Naive thymus-derived CD4-positive, alpha-beta T cell (primary cell): Measurements from ENCODE around the gene RNF40. TPM values are rescaled to one million over a fixed set of nuclear protein-coding genes. Genes with fewer than 3 reads are reported as not detected.

ENCODE experiments used
- ATAC-seq: fragments of 150-1000 bp; cut with Tn5 transposase; 2 replicates; pipeline ENCODE4 v1.10.0; 2021; ENCODE audit warnings: mild to moderate bottlenecking, moderate library complexity
- CTCF ChIA-PET: fragments of 350-600 bp; sonication (Branson Sonifier 250); formaldehyde crosslinking; loops from one replicate; lab custom pipeline; 2021; ENCODE audit warnings: antibody characterized with exemption; lab: Charles Lee
- POLR2A ChIA-PET: fragments of 350-600 bp; sonication (Branson Sonifier 250); formaldehyde crosslinking; loops from one replicate; lab custom pipeline; 2021; ENCODE audit warnings: antibody characterized with exemption, inconsistent platforms; lab: Charles Lee
- DNase-seq, 9 donors: peaks; one replicate each; pipeline versions ENCODE4 v3.0.0 to v3.0.0-alpha.2; 2020 to 2022; ENCODE audit warnings: mixed read lengths in 1 of 9
- H3K27ac ChIP-seq: one replicate; pipeline ENCODE4 v1.7.0; 2013; ENCODE audit warnings: mild to moderate bottlenecking, low read depth, low read length, moderate library complexity
- H3K27me3 ChIP-seq, 2 donors: one replicate each; pipeline ENCODE4 v1.7.0; 2013; ENCODE audit warnings: low read length in 2 of 2, mild to moderate bottlenecking in 2 of 2, moderate library complexity in 2 of 2; ENCODE audit not compliant: control insufficient read depth in 2 of 2, insufficient read depth in 2 of 2
- H3K36me3 ChIP-seq, 3 experiments: 1 replicate in 2 of 3; 2 replicates in 1 of 3; pipeline ENCODE4 v1.7.0; 2013; ENCODE audit warnings: low read length in 3 of 3, mild to moderate bottlenecking in 3 of 3, moderate library complexity in 1 of 3; ENCODE audit not compliant: insufficient read depth in 3 of 3, control insufficient read depth in 2 of 3
- H3K4me1 ChIP-seq, 2 donors: one replicate each; pipeline ENCODE4 v1.7.0; 2013; ENCODE audit warnings: low read length in 2 of 2, mild to moderate bottlenecking in 2 of 2, moderate library complexity in 1 of 2; ENCODE audit not compliant: control insufficient read depth in 2 of 2, insufficient read depth in 2 of 2
- H3K4me3 ChIP-seq: 2 replicates; pipeline ENCODE4 v1.7.0; 2013; ENCODE audit warnings: mild to moderate bottlenecking, low read length
- H3K9me3 ChIP-seq, 3 experiments: 1 replicate in 2 of 3; 2 replicates in 1 of 3; pipeline ENCODE4 v1.7.0; 2013; ENCODE audit warnings: low read length in 3 of 3; ENCODE audit not compliant: control insufficient read depth in 2 of 3
- H3K27ac Mint-ChIP-seq, 9 donors: one replicate each; pipeline ENCODE4 v1.8.0; 2020 to 2022; ENCODE audit warnings: mixed read lengths in 9 of 9, mild to moderate bottlenecking in 8 of 9, moderate library complexity in 5 of 9, inconsistent platforms in 2 of 9
- H3K27me3 Mint-ChIP-seq, 5 donors: one replicate each; pipeline ENCODE4 v1.8.0; 2021 to 2022; ENCODE audit warnings: mixed read lengths in 5 of 5, mild to moderate bottlenecking in 1 of 5
- H3K36me3 Mint-ChIP-seq, 5 donors: one replicate each; pipeline ENCODE4 v1.8.0; 2020 to 2022; ENCODE audit warnings: mixed read lengths in 5 of 5, mild to moderate bottlenecking in 3 of 5, inconsistent platforms in 1 of 5
- H3K4me1 Mint-ChIP-seq, 7 donors: one replicate each; pipeline ENCODE4 v1.8.0; 2020 to 2022; ENCODE audit warnings: mixed read lengths in 7 of 7, mild to moderate bottlenecking in 3 of 7, inconsistent platforms in 1 of 7
- H3K4me3 Mint-ChIP-seq, 10 donors: one replicate each; pipeline ENCODE4 v1.8.0; 2020 to 2022; ENCODE audit warnings: mild to moderate bottlenecking in 10 of 10, mixed read lengths in 10 of 10, moderate library complexity in 6 of 10, inconsistent platforms in 2 of 10
- H3K9me3 Mint-ChIP-seq, 11 donors: one replicate each; pipeline ENCODE4 v1.8.0; 2020 to 2022; ENCODE audit warnings: mixed read lengths in 11 of 11, mild to moderate bottlenecking in 4 of 11, inconsistent platforms in 1 of 11, moderate library complexity in 1 of 11
- intact Hi-C, 2 donors: fragments of 100-400 bp; cut with micrococcal nuclease; formaldehyde crosslinking; loops; one replicate each; pipeline ENCODE4 v1.15.1; 2023
- polyA plus RNA-seq, 2 donors: library from polyadenylated mRNA; unstranded; fragments of 300-500 nt; fragmentation: Illumina TruSeq; gene quantifications; one replicate each; pipeline ENCODE4 v1.2.3, GENCODE V29; 2021
- total RNA-seq, 6 experiments: library from RNA in 5 of 6; stranded (reverse) in 5 of 6; gene quantifications; 1 replicate in 5 of 6; 2 replicates in 1 of 6; pipeline ENCODE4 v1.2.3 and lab custom pipeline; 2021 to 2026

The RNF40 gene
- total and polyA plus RNA-seq, 7 experiments from 2014 or later, result 19.4 to 122 (median 87.7) TPM

DNA sequence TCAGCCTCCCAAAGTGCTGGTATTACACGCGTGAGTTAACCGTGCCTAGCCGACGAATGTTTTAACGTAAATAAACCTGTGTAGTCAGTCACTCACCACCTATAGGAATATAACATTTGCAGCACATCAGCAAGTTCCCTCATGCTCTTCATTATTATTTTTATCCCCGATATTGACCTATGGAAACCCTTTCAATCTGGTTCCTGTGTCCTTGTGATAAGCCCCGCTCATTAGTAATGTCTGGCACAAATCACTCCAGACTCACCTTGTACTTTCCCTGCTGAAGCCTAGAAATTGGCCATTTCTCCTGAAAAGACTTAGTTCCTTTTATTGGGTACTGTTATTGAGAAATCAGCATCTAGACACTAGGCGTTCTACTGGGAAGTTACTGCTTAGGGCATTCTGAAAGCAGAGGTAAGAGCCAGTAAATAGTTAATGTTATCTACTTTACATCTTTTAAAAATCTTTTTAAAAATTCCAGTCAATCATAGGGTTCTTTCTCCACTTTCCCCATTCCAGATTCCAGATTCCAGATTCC, 15.4 kb upstream of the RNF40 start:
- CTCF ChIA-PET, result no interaction called here
- POLR2A ChIA-PET, result interaction anchor here (0.6 to 4.4 kb wide), 9 partner anchors 10 to 438 kb away, joined by 3 to 18 read pairs (median 8); partner anchors contain the start of genes FBRS and ZNF688
- Mint-ChIP-seq H3K4me3 (peak overlapping the region in 1 of 10 donors; percentile 78), H3K36me3 (peaks cover 5 to 25% (median 21%) of the 10 kb centered on the region in 5 donors), H3K9me3 (peaks cover 0 to 3% (median 0%) of the 10 kb centered on the region in 11 donors), H3K4me1 (peaks cover 18 to 33% (median 28%) of the 10 kb centered on the region in 7 donors), H3K27me3 (no peaks in the 10 kb centered on the region), H3K27ac (peak overlapping the region in 6 of 9 donors; percentile 36 to 91 (median 87))
- no peak for ATAC-seq
- H3K27ac ChIP-seq, result peak overlapping the region; percentile 75
- no peak overlapping the region for H3K4me3 ChIP-seq
- peaks cover 0 to 28% (median 0%) of the 10 kb centered on the region in 3 experiments for H3K36me3 ChIP-seq
- no peaks in the 10 kb centered on the region for H3K27me3 ChIP-seq
- no peak for DNase-seq
- H3K9me3 ChIP-seq, result no peaks in the 10 kb centered on the region
- peaks cover 4 to 6% of the 10 kb centered on the region in 2 donors for H3K4me1 ChIP-seq
- intact Hi-C loops, result no loop called here

DNA sequence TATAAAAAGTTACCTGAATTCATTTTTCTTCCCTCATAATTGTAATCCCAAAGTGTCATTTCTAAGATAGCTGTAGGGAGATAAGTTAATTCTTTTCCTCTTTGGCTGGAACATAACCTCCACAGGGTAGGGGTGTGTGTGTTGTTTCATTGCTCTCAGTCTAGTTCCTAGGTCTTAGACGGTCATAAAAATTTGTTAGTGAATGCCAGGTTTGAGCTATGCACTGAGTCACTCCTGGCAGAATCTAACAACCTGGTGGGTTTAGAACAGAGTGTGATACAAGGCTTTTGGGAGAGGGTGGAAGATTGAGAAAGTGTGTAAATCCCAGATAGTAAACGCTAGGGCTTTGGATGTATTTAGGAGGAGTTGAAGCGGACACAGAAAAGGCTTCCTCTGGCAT, 14.8 kb upstream of the RNF40 start:
- Mint-ChIP-seq H3K4me1 (peaks cover 18 to 29% (median 27%) of the 10 kb centered on the region in 7 donors), H3K36me3 (peaks cover 5 to 18% (median 16%) of the 10 kb centered on the region in 5 donors), H3K27ac (peak overlapping the region; percentile 82 to 95 (median 88)), H3K9me3 (peaks cover 0 to 3% (median 0%) of the 10 kb centered on the region in 11 donors), H3K27me3 (no peaks in the 10 kb centered on the region), H3K4me3 (peak overlapping the region; percentile 78 to 98 (median 90))
- peaks cover 0 to 22% (median 0%) of the 10 kb centered on the region in 3 experiments for H3K36me3 ChIP-seq
- intact Hi-C loops, result no loop called here
- no peaks in the 10 kb centered on the region for H3K9me3 ChIP-seq
- peak overlapping the region; percentile 51 for H3K4me3 ChIP-seq
- ChIA-PET POLR2A (interaction anchor here (0.6 to 4.4 kb wide), 21 partner anchors 10 to 1591 kb away, joined by 3 to 18 read pairs (median 5); partner anchors contain the start of genes CFAP119, FBRS, ZNF629 and ZNF688), CTCF (interaction anchor here (1.5 kb wide), 1 partner anchor 67 kb away, joined by 4 read pairs; no protein-coding TSS in a partner anchor)
- DNase-seq (peak in 1 of 9 donors; percentile 7), ATAC-seq (no peak)
- H3K27me3 ChIP-seq, result no peaks in the 10 kb centered on the region
- peak overlapping the region; percentile 75 for H3K27ac ChIP-seq
- H3K4me1 ChIP-seq, result peaks cover 4 to 6% of the 10 kb centered on the region in 2 donors

DNA sequence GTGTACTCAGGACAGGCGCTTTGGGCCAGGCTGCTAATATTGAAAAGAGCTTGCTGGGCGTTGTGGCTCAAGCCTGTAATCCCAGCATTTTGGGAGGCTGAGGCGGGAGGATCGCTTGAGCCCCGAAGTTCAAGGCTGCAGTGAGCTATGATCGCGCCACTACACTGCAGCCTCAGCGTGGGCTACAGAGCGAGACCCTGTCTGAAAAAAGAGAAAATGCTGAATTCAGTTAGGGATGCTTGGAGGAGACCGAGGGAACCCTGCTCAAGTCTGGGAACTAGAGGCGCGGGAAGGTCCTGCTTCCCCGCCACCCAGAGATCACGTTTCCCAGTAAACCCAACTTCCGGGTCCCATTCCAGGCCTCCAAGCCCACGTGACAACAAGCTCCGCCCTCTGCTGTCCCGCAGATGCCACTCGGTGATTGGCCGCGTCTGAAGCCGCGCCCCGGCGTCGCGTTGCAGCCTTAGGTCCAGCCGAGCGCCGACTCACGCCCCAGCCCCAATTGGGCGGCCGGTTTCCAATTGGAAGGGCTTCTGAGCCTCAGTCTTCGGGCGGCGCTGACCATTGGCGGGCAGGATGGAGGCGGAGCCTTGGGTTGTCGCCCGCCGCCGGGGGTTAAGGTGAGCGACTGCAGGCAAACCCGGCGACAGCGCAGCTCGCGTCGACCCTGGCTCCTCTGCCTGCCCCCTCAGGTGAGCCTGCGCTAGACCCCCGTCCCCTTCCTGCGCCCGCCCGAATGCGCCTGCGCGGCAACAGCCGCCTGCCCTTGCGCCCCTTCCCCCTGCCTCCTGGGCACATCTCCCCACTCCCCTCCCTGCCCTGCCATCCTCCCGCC, 14.1 kb upstream of the RNF40 start, which contains the start of gene PHKG2:
TSS of gene PHKG2 (plus strand) at position 627 of the 835 bp plus-strand sequence. CDS start 396 bp downstream, outside the sequence.
- Histone ChIP-seq H3K27ac (peak within 1 kb of the TSS; percentile 75), H3K4me1 (peaks cover 4 to 6% of the 10 kb centered on the region in 2 donors), H3K36me3 (peaks cover 0 to 21% (median 0%) of the 10 kb centered on the region in 3 experiments), H3K27me3 (no peaks in the 10 kb centered on the region), H3K9me3 (no peaks in the 10 kb centered on the region), H3K4me3 (peak within 1 kb of the TSS; percentile 51)
- no peaks in the 10 kb centered on the region for H3K27me3 Mint-ChIP-seq
- H3K27ac Mint-ChIP-seq, result peak within 1 kb of the TSS; percentile 82 to 95 (median 90)
- ChIA-PET POLR2A (interaction anchor here (0.6 to 4.4 kb wide), 24 partner anchors 11 to 1592 kb away, joined by 3 to 18 read pairs (median 5); partner anchors contain the start of genes CFAP119, FBRS, ZNF629 and ZNF688), CTCF (interaction anchor here (1.5 kb wide), 1 partner anchor 67 kb away, joined by 4 read pairs; no protein-coding TSS in a partner anchor)
- H3K4me3 Mint-ChIP-seq, result peak within 1 kb of the TSS; percentile 78 to 98 (median 90)
- ATAC-seq (peak; percentile 99), DNase-seq (peak; percentile 82 to 95 (median 92))
- peaks cover 18 to 29% (median 27%) of the 10 kb centered on the region in 7 donors for H3K4me1 Mint-ChIP-seq
- peaks cover 5 to 18% (median 16%) of the 10 kb centered on the region in 5 donors for H3K36me3 Mint-ChIP-seq
- intact Hi-C loops, result loop anchor here (1.0 to 2.0 kb wide), 9 partner anchors 14 to 711 kb away; partner anchors contain the start of genes CFAP119 (in 2 of the 2), FBRS (in 2 of the 2), RNF40 (in 2 of the 2) and ARMC5 (in 1 of the 2)
- H3K9me3 Mint-ChIP-seq, result peaks cover 0 to 3% (median 0%) of the 10 kb centered on the region in 11 donors

DNA sequence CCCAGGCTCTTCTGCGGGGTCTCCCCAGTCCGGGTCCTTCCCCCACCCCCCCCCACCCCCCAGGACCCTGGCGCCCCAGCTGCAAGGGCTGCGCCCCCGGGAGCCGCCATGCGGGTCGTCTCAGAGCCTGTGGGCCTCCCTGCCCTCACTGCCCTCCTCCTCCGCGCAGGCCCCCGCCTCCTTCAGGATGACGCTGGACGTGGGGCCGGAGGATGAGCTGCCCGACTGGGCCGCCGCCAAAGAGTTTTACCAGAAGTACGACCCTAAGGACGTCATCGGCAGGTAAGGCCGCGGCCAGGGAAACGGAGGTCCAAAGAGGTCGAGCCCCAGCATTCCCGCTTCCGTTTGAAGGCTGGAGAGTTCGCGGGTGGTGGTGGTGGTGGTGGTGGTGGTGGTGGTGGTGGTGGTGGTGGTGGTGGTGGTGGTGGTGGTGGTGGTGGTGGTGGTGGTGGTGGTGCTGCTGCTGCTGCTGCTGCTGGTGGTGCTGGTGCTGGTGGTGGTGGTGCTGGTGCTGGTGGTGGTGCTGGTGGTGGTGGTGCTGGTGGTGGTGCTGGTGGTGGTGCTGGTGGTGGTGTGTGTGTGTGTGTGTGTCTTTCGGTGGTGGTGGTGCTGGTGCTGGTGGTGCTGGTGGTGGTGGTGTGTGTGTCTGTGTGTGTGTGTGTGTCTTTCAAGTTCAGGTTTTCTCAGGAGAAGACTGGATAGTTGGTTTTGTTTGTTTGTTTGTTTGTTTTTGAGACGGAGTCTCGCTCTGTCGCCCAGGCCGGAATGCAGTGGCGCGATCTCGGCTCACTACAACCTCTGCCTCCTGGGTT, 13.3 kb upstream of the RNF40 start:
- Mint-ChIP-seq H3K36me3 (peaks cover 5 to 19% (median 12%) of the 10 kb centered on the region in 5 donors), H3K27ac (peak overlapping the region in 8 of 9 donors; percentile 75 to 95 (median 88))

DNA sequence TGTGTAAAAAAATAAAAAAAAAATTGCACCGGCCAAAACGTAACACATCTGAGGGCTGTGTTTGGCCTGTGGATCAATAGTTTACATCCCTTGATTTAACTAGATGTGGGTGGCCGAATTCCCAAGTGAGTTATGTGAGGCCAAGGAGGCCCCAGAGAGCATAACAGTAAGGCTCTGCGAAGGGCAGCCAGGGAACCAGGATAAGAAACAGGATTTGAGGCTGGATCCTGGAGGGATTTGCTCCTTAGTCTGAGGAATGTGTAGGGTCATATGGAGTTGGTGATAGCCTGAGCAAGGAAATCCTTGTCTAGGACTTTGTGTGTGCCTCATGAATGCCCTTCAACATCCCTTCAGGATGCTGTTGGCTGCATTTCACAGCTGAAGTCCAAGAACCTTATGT, 11.9 kb upstream of the RNF40 start:
- Histone ChIP-seq H3K27me3 (no peaks in the 10 kb centered on the region), H3K4me1 (peaks cover 4 to 6% of the 10 kb centered on the region in 2 donors), H3K4me3 (no peak overlapping the region), H3K27ac (no peak overlapping the region), H3K9me3 (no peaks in the 10 kb centered on the region), H3K36me3 (peaks cover 0 to 27% (median 6%) of the 10 kb centered on the region in 3 experiments)
- Mint-ChIP-seq H3K27me3 (no peaks in the 10 kb centered on the region), H3K9me3 (peaks cover 0 to 3% (median 0%) of the 10 kb centered on the region in 11 donors), H3K27ac (peak overlapping the region in 2 of 9 donors; percentile 16 to 82), H3K4me3 (peak overlapping the region in 8 of 10 donors; percentile 35 to 96 (median 88)), H3K4me1 (peaks cover 18 to 29% (median 26%) of the 10 kb centered on the region in 7 donors), H3K36me3 (peaks cover 5 to 21% (median 11%) of the 10 kb centered on the region in 5 donors)
- ChIA-PET POLR2A (interaction anchor here (1.0 to 4.4 kb wide), 2 partner anchors 9 to 14 kb away, joined by 3 to 17 read pairs; no protein-coding TSS in a partner anchor), CTCF (no interaction called here)
- ATAC-seq (no peak), DNase-seq (no peak)
- intact Hi-C loops, result no loop called here

More for the DNA sequence above, 13.3 kb upstream of the RNF40 start:
- Mint-ChIP-seq H3K4me1 (peaks cover 16 to 29% (median 27%) of the 10 kb centered on the region in 7 donors), H3K4me3 (peak overlapping the region; percentile 78 to 98 (median 90)), H3K27me3 (no peaks in the 10 kb centered on the region), H3K9me3 (peaks cover 0 to 3% (median 0%) of the 10 kb centered on the region in 11 donors)
- peak in 1 of 9 donors; percentile 5 for DNase-seq
- Histone ChIP-seq H3K4me3 (peak overlapping the region; percentile 51), H3K27me3 (no peaks in the 10 kb centered on the region), H3K4me1 (peaks cover 4 to 6% of the 10 kb centered on the region in 2 donors), H3K27ac (peak overlapping the region; percentile 75), H3K9me3 (no peaks in the 10 kb centered on the region), H3K36me3 (peaks cover 0 to 24% (median 5%) of the 10 kb centered on the region in 3 experiments)
- ATAC-seq, result peak; percentile 15
- ChIA-PET POLR2A (interaction anchor here (0.6 to 4.4 kb wide), 17 partner anchors 11 to 414 kb away, joined by 3 to 18 read pairs (median 5); partner anchors contain the start of gene CFAP119), CTCF (interaction anchor here (1.5 kb wide), 1 partner anchor 66 kb away, joined by 4 read pairs; no protein-coding TSS in a partner anchor)
- intact Hi-C loops, result loop anchor here (1.0 to 2.0 kb wide), 9 partner anchors 13 to 710 kb away; partner anchors contain the start of genes CFAP119 (in 2 of the 2), FBRS (in 2 of the 2), RNF40 (in 2 of the 2) and ARMC5 (in 1 of the 2)
